OCI-LY3 (cell line): Measurements from ENCODE around the gene SSR1.

Experiments
- H2AFZ ChIP-seq: fragments of 200-600, 300-600 bp; shearing (Covaris generic); 2 replicates; pipeline ENCODE4 v1.6.0; 2014; ENCODE audit warnings: antibody characterized with exemption, low read depth, low read length
- H3K27ac ChIP-seq: fragments of 200-600, 300-600 bp; sonication (generic); 2 replicates; pipeline ENCODE4 v1.5.1; 2014; ENCODE audit warnings: mild to moderate bottlenecking, low read length, moderate library complexity, mixed read lengths
- H3K27me3 ChIP-seq: fragments of 200-600, 300-600 bp; sonication (generic); 2 replicates; pipeline ENCODE4 v1.6.1; 2014; ENCODE audit warnings: low read depth, low read length, mixed read lengths
- H3K36me3 ChIP-seq: fragments of 200-600, 300-600 bp; sonication (generic); replicated peaks from 2 replicates; pipeline ENCODE3; 2014; ENCODE audit warnings: low read depth, low read length, mixed read lengths
- H3K4me1 ChIP-seq: fragments of 300-600, 200-600 bp; sonication (generic); 2 replicates; pipeline ENCODE4 v1.6.1; 2014; ENCODE audit warnings: low read length, mixed read lengths
- H3K4me2 ChIP-seq: fragments of 200-600, 300-600 bp; sonication (generic); 2 replicates; pipeline ENCODE4 v1.6.1; 2014; ENCODE audit warnings: low read length, mixed read lengths
- H3K4me3 ChIP-seq: fragments of 300-600, 200-600 bp; sonication (generic); 2 replicates; pipeline ENCODE4 v1.5.1; 2014; ENCODE audit warnings: antibody characterized with exemption, mild to moderate bottlenecking, low read length, moderate library complexity
- H3K79me2 ChIP-seq: fragments of 300-600, 200-600 bp; shearing (Covaris generic); 2 replicates; pipeline ENCODE4 v1.6.1; 2014; ENCODE audit warnings: mild to moderate bottlenecking, low read length, mixed read lengths
- H3K9ac ChIP-seq: fragments of 300-600, 200-600 bp; shearing (Covaris generic); 2 replicates; pipeline ENCODE4 v1.6.0; 2014; ENCODE audit warnings: mild to moderate bottlenecking, low read length, moderate library complexity
- H3K9me3 ChIP-seq: fragments of 200-600, 300-600 bp; shearing (Covaris generic); 2 replicates; pipeline ENCODE4 v1.6.1; 2014; ENCODE audit warnings: low read length, mixed read lengths; ENCODE audit not compliant: insufficient read depth
- H4K20me1 ChIP-seq: fragments of 200-600, 300-600 bp; sonication (generic); 2 replicates; pipeline ENCODE4 v1.6.1; 2016; ENCODE audit warnings: low read length, mixed read lengths; ENCODE audit not compliant: insufficient read depth
- EZH2phosphoT487 ChIP-seq: fragments of 200-600 bp; shearing (Covaris generic); IDR thresholded peaks from 2 replicates; pipeline ENCODE4 v1.6.1; 2018; ENCODE audit warnings: antibody characterized with exemption, mixed run types, low read depth
- TF ChIP-seq, protein P1 (sequence below): fragments of 200-600, 300-600 bp; sonication (generic); IDR thresholded peaks from 2 replicates; pipeline ENCODE4 v1.5.1; 2014; ENCODE audit warnings: antibody characterized with exemption, low read length, low read depth

SSR1 gene

DNA sequence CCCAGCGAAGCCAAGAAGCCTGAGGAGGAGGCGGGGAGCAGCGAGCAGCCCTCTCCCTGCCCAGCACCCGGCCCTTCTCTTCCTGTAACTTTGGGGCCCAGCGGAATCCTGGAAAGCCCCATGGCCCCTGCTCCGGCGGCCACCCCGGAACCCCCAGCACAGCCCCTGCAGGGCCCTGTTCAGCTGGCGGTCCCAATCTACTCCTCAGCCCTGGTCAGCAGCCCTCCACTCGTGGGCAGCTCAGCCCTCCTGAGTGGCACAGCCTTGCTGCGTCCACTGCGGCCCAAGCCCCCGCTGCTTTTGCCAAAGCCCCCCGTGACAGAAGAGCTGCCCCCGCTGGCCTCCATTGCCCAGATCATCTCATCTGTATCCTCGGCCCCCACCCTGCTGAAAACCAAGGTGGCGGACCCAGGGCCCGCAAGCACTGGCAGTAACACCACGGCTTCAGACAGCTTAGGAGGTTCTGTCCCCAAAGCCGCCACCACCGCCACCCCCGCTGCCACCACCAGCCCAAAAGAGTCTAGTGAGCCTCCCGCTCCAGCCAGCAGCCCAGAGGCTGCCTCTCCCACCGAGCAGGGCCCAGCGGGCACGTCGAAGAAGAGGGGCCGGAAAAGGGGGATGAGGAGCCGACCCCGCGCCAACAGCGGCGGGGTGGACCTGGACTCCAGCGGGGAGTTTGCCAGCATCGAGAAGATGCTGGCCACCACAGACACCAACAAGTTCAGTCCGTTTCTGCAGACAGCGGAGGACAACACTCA lies 81.9 kb downstream of the SSR1 start:
- no peak overlapping the region for H2AFZ ChIP-seq
- no peak overlapping the region for H3K9ac ChIP-seq
- peaks cover 13% of the 10 kb centered on the region for H4K20me1 ChIP-seq
- no peaks in the 10 kb centered on the region for H3K27me3 ChIP-seq
- no peak overlapping the region for H3K4me3 ChIP-seq
- TF ChIP-seq, protein P1, sequence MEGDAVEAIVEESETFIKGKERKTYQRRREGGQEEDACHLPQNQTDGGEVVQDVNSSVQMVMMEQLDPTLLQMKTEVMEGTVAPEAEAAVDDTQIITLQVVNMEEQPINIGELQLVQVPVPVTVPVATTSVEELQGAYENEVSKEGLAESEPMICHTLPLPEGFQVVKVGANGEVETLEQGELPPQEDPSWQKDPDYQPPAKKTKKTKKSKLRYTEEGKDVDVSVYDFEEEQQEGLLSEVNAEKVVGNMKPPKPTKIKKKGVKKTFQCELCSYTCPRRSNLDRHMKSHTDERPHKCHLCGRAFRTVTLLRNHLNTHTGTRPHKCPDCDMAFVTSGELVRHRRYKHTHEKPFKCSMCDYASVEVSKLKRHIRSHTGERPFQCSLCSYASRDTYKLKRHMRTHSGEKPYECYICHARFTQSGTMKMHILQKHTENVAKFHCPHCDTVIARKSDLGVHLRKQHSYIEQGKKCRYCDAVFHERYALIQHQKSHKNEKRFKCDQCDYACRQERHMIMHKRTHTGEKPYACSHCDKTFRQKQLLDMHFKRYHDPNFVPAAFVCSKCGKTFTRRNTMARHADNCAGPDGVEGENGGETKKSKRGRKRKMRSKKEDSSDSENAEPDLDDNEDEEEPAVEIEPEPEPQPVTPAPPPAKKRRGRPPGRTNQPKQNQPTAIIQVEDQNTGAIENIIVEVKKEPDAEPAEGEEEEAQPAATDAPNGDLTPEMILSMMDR, result no peak
- no peak for TF ChIP-seq EZH2phosphoT487
- no peaks in the 10 kb centered on the region for H3K9me3 ChIP-seq
- H3K79me2 ChIP-seq, result peaks cover 9% of the 10 kb centered on the region
- no peak overlapping the region for H3K27ac ChIP-seq
- H3K4me2 ChIP-seq, result no peak overlapping the region
- peaks cover 16% of the 10 kb centered on the region for H3K36me3 ChIP-seq
- peaks cover 30% of the 10 kb centered on the region for H3K4me1 ChIP-seq

DNA sequence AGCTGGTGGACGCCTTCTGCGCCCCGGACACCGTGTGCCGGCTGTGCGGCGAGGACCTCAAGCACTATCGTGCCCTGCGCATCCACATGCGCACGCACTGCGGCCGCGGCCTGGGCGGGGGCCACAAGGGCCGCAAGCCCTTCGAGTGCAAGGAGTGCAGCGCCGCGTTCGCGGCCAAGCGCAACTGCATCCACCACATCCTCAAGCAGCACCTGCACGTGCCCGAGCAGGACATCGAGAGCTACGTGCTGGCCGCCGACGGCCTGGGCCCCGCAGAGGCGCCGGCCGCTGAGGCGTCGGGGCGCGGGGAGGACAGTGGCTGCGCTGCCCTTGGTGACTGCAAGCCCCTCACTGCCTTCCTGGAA lies 82.7 kb downstream of the SSR1 start:
- H3K27ac ChIP-seq, result no peak overlapping the region
- H3K79me2 ChIP-seq, result peaks cover 9% of the 10 kb centered on the region
- H2AFZ ChIP-seq, result no peak overlapping the region
- peaks cover 8% of the 10 kb centered on the region for H4K20me1 ChIP-seq
- TF ChIP-seq, protein P1, result no peak
- no peak for TF ChIP-seq EZH2phosphoT487
- H3K4me3 ChIP-seq, result no peak overlapping the region
- no peaks in the 10 kb centered on the region for H3K9me3 ChIP-seq
- H3K4me2 ChIP-seq, result no peak overlapping the region
- H3K27me3 ChIP-seq, result no peaks in the 10 kb centered on the region
- H3K4me1 ChIP-seq, result peaks cover 22% of the 10 kb centered on the region
- no peak overlapping the region for H3K9ac ChIP-seq
- H3K36me3 ChIP-seq, result peaks cover 14% of the 10 kb centered on the region

DNA sequence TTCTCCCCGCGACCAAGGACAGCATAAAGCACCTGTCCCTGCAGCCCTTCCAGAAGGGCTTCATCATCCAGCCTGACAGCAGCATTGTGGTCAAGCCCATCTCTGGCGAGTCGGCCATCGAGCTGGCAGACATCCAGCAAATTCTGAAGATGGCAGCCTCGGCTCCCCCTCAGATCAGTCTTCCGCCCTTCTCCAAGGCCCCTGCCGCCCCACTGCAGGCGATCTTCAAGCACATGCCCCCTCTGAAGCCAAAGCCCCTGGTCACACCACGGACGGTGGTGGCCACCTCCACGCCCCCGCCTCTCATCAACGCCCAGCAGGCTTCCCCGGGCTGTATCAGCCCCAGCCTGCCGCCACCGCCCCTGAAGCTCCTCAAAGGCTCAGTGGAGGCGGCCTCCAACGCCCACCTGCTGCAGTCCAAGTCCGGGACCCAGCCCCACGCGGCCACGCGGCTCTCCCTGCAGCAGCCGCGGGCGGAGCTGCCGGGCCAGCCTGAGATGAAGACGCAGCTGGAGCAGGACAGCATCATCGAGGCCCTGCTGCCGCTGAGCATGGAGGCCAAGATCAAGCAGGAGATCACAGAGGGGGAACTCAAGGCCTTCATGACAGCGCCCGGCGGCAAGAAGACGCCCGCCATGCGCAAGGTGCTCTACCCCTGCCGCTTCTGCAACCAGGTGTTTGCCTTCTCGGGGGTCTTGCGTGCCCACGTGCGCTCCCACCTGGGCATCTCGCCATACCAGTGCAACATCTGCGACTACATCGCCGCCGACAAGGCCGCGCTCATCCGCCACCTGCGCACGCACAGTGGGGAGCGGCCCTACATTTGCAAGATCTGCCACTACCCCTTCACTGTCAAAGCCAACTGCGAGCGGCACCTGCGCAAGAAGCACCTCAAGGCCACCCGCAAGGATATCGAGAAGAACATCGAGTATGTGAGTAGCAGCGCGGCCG lies 83.3 kb downstream of the SSR1 start:
- H3K4me3 ChIP-seq, result no peak overlapping the region
- no peak overlapping the region for H3K27ac ChIP-seq
- peaks cover 9% of the 10 kb centered on the region for H3K36me3 ChIP-seq
- no peak overlapping the region for H3K4me2 ChIP-seq
- H3K9me3 ChIP-seq, result no peaks in the 10 kb centered on the region
- no peak overlapping the region for H3K9ac ChIP-seq
- H3K79me2 ChIP-seq, result peaks cover 4% of the 10 kb centered on the region; the same call in 1 of the 2 replicates
- H4K20me1 ChIP-seq, result peaks cover 3% of the 10 kb centered on the region; the same call in 1 of the 2 replicates
- TF ChIP-seq, protein P1, result no peak
- TF ChIP-seq EZH2phosphoT487, result no peak
- no peaks in the 10 kb centered on the region for H3K27me3 ChIP-seq
- H3K4me1 ChIP-seq, result peaks cover 16% of the 10 kb centered on the region
- no peak overlapping the region for H2AFZ ChIP-seq
